HG02678 (cell line): ENCODE results near the gene ZNF385B.

ENCODE experiments used
- ATAC-seq: cut with Tn5 transposase; IDR thresholded peaks from one replicate; pipeline ENCODE4 v1.9.1; 2021; ENCODE audit warnings: mild to moderate bottlenecking, moderate library complexity; ENCODE audit not compliant: unreplicated experiment

Gene ZNF385B

GRCh38 chr2:179454443-179455171, 406.8 kb downstream of the ZNF385B start:
- no peak for ATAC-seq

GRCh38 chr2:179449010-179449409, 412.4 kb downstream of the ZNF385B start:
- no peak for ATAC-seq

- no peak for ATAC-seq
Observed at GRCh38 chr2:179447839-179448447, 413.5 kb downstream of the ZNF385B start.

GRCh38 chr2:179447421-179447820, 414.0 kb downstream of the ZNF385B start:
- no peak for ATAC-seq

- no peak for ATAC-seq
Observed at GRCh38 chr2:179446476-179447141, 414.8 kb downstream of the ZNF385B start.

GRCh38 chr2:179444056-179444455, 417.4 kb downstream of the ZNF385B start:
- ATAC-seq, result no peak

GRCh38 chr2:179443180-179443579, 418.2 kb downstream of the ZNF385B start:
- no peak for ATAC-seq

- no peak for ATAC-seq
Observed at GRCh38 chr2:179442206-179442605, 419.2 kb downstream of the ZNF385B start.

- ATAC-seq, result no peak
Observed at GRCh38 chr2:179441551-179441950, 419.9 kb downstream of the ZNF385B start.

GRCh38 chr2:179440642-179441251, 420.7 kb downstream of the ZNF385B start:
- ATAC-seq, result no peak

GRCh38 chr2:179438654-179439053, 422.8 kb downstream of the ZNF385B start:
- no peak for ATAC-seq

- ATAC-seq, result no peak
Observed at GRCh38 chr2:179437430-179437829, 424.0 kb downstream of the ZNF385B start.

- ATAC-seq, result no peak
Observed at GRCh38 chr2:179435566-179435965, 425.8 kb downstream of the ZNF385B start.

GRCh38 chr2:179435000-179435399, 426.4 kb downstream of the ZNF385B start:
- no peak for ATAC-seq

GRCh38 chr2:179434357-179434756, 427.1 kb downstream of the ZNF385B start:
- ATAC-seq, result no peak

- ATAC-seq, result no peak
Observed at GRCh38 chr2:179432751-179433150, 428.7 kb downstream of the ZNF385B start.

GRCh38 chr2:179429597-179429996, 431.8 kb downstream of the ZNF385B start:
- no peak for ATAC-seq

GRCh38 chr2:179429060-179429471, 432.3 kb downstream of the ZNF385B start:
- no peak for ATAC-seq

- no peak for ATAC-seq
Observed at GRCh38 chr2:179428649-179429048, 432.8 kb downstream of the ZNF385B start.

GRCh38 chr2:179427065-179427464, 434.3 kb downstream of the ZNF385B start:
- ATAC-seq, result no peak

GRCh38 chr2:179424571-179424970, 436.8 kb downstream of the ZNF385B start:
- no peak for ATAC-seq
